Hematopoietic multipotent progenitor cell treated with erythropoietin and hydrocortisone succinate and interleukin-3 and kit ligand, for 8 days (in vitro differentiated cells): ENCODE data around the gene CELF2.

ENCODE experiments used
- DNase-seq: peaks from one replicate; pipeline ENCODE4 v3.0.0-alpha.2; 2015

The CELF2 gene

DNA sequence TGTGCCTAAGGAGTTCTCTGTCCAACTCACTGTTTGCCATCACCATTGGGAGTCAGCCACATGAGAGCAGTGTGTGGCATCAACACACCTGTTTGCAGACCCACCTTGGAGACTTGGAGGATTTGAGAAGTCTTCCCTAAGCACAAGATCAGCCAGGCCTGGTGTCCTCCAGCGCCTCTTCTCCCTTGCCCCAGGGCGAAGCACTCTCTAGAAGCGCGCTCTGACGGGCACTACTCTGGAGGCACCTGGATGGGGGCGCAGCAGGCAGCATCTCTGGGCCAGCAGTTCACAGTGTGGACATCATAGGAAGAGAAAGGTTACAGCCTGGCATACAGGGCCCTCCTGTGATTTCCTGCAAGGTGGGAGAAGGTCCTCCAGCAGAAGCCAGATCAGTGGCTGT is 289.3 kb downstream of the CELF2 start:
- no peak for DNase-seq

DNA sequence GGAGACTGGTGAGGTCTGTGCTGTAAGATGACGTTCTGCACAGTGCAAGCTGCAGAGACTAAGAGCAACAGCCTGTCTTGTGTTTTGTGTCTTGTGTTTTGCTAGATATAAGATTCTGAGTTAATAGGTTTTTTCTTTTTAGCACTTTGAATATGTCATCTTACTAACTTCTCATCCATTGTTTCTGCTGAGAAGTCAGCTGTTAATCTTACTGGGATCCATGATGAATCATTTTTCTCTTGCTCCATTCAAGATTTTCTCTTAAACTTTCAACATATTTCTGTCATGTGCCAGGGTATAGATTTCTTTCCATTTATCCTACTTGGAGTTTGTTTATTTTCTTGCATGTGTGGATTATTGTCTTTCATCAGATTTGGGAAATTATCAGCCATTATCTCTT is 290.3 kb downstream of the CELF2 start:
- DNase-seq, result no peak

DNA sequence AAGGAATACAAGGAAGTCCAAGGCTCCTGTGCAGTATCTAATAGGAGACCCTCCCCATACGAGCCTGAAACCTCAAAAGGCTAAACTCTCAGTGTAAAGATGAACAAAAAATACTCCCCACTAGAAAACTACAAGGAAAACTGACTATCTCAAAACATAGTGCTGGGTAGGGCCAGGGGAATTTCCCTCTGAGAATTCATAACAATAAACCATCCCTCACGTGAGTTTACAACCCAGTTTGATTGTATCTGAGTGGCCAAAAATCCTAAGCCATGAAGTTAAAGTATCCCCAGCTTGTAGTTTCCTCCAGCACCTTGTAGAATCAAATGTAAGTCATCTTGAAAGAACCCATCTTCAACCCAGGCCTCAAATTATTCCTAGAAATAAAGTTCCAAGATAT is 293.4 kb downstream of the CELF2 start:
- DNase-seq, result no peak

DNA sequence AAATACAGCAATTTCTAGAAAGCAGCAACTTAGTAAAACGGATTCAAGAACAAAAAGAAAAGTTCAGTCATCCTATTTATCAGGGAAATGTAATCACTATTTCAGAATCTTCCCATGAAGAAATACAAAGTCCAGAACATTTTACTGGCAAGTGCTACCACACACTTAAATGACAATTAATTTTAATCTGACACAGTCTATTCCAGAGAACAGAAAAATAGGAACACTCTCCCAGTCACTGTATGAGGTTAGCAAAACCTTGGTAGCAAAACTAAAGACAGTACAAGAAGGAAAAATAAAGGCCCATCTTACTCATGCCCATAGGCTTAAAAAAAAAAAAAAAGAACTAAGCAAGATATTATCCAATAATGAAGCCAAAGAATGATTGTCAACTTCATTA is 295.8 kb downstream of the CELF2 start:
- DNase-seq, result no peak

DNA sequence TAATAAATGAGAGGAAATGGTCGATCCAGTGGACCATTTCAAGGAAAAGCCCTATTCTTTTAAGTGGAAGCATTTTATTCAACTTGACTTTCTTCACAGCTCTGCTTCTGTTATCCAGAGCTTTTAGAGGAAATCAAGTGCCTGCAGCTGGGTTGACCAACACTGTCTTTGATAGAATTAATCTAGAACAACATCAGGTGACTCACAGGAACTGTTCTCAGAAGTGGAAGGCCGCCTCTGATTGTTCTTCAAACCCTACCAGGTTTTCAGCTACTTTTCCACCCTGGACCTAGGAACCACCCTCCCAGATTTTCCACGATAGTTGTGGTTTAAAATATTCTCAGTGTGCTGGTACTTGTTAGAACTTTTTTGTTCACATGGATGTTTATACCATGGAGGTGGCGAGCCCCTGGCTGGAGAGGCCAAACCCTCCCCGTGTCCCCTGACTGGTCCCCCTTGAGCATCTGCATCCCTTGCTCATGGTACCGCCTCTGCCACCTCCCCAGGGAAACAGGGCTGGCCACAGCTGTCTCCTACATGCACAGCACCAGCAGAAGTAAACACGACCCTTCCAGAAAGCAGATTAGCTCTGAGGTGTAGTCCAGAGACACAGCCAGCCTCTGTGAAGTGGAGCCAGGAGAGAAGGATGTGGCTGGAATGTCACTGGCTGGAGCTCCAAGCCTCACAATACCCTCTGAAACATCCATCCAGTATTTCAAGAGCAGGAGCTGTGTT is 300.4 kb downstream of the CELF2 start:
- DNase-seq, result no peak

DNA sequence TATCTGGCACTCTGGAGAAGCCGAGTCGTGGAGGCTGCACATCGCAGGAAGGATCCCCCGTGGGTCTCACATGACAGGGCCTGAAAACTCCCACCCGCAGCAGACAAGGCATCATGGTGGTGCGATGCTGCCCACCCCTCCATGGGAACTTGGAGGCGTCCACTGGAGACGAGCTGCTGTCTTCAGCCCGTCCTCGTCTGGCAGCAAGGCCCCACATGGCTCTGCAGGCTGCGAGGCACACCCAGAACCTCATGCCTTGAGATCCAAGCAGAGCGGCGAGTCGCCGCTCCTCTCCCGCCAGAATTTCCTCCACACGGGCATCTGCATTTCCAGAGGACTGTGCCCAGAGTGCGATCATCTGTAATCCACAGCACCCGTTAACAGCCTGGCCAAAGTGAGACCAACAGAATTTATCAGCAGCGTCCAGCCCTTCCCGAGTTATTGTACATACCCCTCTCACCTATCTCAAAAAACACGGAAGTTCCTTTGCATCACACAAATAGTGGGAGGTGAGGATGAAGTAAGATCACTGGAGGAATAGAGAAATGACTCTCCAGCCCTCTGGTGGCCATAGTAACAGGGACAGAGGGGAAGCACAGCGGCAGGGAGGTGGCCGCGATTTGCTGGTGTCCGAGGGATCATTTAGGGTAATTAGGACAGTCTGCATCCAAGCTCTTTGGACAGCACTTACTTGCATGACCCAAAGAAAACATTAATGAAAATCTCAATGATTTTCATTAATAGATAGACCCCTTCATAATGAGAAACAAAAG is 301.3 kb downstream of the CELF2 start:
- no peak for DNase-seq

DNA sequence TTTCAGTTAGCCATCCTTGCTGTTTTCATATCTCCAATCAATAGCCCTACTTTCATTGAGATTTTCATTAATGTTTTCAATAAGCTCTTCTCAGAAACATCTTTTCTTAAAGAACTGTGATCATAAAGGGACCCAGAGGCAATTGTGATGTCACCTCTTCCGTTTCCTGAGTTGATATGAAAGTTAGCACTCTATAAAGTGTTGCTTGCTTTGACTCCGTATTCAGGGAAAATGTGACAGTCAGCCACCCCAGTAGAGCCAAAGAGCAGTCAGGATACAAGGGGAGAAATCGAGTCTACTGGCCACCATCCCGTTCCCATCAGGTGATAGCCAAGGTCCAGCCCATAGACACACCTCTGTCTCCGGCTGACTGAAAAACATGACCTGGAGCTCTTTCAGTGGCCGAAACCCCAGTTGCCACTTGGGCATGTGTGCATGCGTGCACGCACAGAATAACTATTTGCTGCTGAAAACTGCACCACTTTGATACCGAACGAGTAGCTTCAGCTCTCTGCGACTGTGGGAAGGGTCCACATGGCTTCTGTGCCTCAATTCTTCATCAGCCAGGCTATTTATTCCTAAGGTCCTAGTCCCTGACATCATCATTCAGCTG is 302.4 kb downstream of the CELF2 start:
- DNase-seq, result no peak

DNA sequence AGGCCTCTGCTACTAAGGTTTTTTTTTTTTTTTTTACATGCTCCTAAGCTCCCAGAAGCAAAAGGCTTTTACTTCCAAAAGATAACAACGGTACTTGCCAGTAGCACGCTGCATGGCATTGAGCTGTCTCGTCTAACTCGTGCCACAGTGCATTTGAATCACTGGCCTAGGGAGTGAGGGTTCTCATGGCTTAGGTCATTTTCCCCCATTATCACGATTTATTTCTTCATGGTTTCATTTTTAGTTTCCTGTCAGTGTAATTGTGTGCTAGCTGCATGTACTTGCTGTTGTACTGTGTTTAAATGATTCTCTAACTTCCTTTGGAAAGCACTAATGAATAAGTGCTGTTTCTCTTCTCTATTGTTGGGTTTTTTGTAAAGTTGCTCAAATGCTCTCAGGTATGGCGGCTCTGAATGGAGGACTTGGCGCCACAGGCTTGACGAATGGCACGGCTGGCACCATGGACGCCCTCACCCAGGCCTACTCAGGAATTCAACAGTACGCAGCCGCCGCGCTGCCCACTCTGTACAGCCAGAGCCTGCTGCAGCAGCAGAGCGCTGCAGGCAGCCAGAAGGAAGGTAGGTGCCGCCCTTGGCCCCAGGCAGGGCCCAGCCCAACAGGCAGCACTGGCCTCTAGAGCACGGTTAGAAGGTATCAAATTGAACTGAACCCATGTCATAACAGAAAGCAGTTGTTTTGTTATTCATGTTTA is 303.3 kb downstream of the CELF2 start:
- no peak for DNase-seq

DNA sequence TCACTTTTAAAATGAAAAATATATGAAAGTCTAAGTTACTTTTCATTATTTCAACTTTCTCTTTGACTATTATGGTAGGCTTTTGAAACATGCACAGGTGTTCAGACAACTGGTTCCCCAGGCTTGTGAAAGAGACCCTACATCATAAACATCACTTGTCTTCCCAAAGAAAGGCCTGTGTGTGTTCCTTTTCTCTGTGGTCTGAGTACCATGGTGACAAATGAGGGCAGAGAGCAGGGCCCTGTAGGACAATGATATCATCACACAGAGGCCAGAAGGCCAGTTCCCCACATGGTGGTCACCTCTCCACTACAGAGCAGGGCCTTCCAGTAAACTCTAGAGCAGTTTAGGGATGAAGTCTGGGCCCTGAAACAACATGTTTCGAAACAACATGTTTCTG is 305.0 kb downstream of the CELF2 start:
- DNase-seq, result no peak

DNA sequence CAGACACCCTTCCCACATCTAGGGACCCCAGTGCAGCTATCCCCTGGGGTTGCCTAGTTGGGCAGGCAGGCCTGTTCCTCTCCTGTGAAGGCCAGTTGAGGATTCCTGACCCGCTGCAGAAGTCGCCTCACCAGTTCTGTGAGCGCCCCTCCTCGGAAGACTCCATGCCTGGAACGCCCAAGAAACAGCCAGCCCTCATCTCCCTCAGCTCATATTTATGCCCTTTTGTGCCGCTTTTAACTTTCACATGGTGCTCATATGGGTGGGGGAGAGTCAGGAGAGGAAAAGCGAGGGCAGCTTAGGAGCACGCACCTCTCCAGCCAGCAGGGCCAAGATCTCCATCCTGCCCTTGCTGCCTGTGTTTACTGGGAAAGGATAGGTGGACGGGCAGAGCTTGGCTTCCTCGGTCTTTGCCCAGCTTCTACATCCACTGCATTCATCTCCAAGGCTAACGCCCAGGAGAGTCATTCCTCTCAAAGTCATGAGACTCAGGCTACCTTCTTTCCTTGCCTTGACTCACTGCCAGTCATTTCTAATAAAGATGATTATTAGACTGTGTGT is 307.2 kb downstream of the CELF2 start:
- DNase-seq, result no peak

DNA sequence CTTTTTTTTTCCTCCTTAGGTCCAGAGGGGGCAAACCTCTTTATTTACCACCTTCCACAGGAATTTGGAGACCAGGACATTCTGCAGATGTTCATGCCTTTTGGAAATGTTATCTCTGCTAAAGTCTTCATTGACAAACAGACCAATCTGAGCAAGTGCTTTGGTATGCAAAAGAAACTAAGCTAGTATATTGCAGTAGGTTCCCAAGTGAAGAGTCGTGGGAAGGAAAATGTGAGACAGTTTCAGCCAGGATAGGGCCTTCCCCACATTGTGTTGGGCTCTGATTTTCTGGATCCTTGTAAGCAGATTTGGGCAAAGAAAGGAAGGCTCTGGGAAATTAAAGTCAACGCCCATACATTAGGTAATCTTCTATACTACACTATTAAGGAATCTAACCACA is 308.1 kb downstream of the CELF2 start:
- no peak for DNase-seq

DNA sequence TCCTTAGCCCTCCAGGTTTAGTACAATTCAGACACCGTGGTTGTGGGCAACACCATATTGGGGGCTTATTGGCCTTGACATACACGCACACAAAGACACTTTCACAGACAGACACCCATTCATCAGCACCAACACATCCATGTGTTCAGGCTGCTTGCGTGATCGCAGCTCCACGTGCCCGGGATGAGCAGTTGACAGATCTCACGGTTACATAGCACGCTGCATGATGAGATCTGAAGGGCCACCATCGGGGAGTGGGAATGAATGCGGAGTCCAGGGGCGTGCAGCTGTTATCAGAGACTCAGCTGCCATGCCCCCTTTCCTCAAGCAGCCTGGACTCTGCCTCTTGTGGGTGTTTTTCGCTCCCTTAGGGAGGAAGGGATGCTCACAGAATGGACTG is 308.6 kb downstream of the CELF2 start:
- DNase-seq, result no peak

DNA sequence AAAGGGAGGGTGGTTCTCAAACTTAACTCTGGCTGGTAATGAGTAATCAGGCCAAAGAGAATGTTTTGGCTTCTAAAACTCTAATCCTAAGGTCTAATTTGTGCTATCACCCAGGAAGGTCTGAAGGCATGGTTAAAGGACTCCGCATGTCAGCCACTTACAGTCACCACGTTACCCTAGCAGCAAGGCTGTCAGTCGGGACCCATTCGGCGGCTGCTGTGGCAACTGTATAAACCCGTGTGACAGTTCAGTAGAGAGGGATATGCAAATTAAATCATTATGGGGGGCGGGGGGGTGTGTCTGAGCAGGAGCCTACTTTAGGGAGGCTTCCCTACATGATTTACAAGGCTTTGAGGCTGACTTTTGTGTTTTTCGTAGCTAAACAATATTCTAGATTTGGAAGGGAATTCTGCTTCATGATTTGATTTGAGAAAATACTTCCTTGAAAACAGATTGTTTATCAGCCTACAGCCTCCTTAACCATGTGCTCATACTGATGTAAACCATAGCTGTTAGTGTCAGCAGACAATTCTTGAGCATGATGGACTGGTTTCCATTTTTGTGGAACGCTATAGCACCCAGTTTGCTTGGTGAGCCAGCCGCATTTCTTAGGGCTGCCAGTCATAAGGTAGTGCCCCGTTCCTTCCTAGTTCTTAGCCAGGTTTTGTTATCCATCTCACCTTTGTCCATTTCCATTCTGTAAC is 309.4 kb downstream of the CELF2 start:
- DNase-seq, result no peak

DNA sequence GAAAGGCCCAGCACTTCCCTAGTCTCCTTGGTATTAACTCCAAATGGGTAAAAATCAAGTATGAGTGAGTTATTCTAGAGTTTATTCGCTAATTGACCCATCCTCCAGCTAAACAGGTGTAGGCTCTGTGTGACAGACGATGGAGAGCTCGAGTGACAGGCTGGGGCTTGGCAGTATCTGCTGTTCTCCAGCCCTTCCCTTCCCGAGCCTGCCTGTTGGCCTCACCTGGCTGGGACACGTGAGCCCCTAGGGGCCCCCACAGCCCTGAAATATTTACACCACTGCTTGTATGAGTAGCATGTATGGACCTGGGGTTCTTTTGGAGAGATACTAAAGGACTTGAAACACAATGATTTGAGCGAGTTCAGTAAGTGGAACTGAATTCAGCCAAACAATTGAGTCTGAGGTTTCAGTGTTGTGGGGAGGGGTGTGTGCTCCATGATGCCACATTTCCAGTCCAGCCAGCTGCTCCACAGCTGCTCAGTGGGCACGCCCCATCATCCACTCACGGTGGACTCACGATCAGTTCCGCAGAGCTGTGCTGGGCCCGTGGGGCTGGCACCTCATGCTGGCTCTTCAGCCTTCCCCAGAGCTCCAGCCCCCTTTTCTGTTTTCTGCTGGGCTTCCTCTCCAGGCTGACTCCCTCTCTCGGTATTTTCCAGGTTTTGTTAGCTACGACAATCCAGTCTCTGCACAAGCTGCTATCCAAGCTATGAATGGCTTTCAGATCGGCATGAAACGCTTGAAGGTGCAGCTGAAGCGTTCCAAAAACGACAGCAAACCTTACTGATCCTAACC is 310.8 kb downstream of the CELF2 start:
- no peak for DNase-seq

DNA sequence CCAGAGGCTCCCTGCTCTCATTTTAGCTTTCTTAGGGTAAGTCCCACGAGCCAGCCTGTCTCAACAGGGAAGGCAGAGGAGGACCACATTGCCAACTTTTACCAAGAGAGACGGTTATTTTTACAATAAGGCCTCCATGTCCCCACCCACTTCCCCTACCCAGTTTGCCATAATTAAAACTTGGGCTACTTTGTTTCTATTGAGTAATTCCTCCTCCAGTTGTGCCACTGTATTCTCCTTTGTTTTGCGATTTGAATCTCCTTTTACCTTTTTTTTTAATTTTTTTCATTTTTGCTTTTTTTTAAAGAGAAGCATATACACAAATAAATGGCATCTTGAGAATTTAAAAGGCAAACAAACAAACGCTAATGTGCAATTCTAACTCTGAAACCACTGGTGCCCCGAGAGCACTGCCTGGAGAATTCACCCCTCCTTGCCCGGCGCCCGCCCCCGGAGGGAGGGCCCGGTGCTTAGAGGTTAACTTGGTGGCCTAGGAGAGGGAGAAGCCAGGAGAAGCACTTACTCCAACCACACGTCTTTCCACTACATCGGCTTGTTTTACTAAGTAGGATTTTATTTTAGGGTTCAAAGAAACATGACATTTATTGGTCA is 311.5 kb downstream of the CELF2 start:
- DNase-seq, result no peak

DNA sequence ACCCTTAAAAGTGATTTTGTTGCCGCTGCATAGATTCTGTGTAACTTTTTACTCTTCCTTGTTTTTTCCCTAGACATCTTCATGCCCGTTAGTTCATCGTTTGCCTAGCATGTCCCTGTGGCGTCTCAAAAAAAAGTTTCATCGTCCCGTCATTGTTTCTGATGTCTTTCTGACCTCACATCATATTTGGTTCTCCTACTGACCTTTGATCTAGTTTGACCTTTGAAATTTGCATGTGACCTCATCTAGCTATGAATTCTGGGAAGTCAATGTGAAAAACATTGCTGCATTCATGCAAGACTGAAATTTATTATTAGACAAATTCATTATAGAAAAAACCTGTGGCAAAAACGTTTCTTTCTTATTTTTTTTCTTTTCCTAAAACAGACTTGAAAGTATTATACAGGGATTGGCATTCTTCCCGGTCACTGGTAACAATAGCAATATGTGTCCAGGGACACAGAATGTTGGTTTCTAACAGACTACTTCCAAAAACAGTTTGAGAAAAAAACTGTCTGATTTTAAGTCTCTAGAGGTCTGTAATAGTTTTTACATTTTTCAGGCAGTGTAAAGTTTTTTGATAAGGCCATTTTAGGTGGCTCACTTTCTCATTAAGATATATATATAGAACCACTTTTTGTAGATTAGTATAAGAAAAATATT is 312.8 kb downstream of the CELF2 start:
- DNase-seq, result no peak

DNA sequence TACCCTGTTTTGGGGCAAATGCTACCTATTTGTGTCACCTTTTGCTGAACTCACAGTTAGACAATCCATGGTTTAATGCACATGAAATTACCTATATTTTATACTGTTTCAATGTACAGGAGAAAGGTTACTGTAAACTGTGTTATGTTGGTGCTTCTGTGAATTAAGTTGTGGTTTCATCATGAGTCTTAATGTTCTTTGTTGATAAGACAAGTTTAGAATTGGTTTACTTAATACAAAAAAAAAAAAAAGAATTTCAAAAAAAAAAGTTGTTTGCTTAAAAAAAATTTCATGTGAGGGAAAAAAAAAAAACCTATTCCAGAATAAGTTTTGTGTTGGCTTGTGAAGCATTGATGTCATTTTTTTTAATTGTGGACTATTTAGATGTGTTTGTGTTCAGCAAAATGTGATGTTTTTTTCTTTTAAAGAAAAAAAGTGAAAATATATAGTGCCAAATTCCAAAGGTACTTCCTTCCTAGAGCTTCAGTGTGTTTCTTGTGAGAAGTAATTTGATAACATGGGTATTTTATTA is 313.4 kb downstream of the CELF2 start:
- peak; percentile 70 for DNase-seq

DNA sequence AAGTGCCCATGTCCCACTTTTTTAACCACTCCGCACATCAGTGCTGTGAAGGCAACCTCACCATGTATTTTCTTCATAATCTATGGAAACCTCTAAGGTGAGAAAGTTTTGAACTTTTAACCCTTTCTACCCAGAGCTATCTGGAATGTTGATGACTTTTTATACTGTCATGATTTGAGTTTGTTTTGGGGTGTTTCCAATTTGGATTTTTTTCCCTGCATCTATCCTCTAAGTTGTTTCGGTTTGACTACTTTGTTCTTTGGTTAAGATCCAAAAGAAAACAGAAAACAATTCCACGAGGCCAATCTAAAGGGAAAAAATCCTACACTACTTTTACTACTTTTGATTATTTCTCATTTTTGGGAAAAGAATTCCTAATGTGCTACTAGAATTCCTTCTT is 314.1 kb downstream of the CELF2 start:
- no peak for DNase-seq

DNA sequence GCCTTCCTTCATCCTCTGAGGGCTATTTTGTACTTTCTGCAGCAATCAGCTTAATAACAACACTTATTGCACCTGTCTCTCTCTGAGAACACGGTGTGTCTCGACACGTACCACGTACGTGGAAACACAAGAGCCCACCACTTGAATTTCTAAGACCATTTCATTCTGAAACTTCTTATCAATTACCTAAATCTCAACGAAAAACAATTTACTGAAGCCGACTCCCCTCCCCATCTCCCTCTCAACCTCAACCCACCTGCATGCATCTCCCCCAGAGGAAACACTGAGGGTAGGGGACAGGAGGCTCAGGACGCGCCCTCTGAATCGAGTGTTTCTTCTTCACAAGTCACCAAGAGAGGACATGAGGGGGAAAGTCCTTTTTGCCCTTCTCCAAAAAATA is 315.2 kb downstream of the CELF2 start:
- no peak for DNase-seq

DNA sequence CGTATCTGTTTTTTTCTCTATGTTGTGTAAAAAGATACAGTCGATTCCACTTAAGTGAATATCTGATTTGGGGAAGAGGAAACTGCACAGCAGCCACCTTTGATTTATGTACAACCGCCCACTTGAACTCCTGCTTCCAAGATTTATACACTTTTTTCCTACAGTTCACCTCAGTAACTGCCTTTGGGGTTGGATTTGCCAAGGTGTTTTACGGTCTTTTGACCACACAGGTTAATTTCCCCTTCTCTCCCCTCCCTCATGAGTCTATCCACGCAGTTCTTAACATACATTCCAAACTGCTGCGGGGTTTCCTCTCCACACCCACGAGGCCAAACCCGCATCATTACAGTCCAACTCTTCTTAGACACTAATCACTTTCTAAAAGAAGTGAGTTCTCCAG is 316.8 kb downstream of the CELF2 start:
- no peak for DNase-seq
